HL-60 (cell line): ENCODE data around the gene KCND2.

ENCODE experiments used
- DNase-seq, 2 experiments: peaks; one replicate each; pipeline ENCODE4 v3.0.0-alpha.2; 2010 to 2020; ENCODE audit warnings: low read depth in 1 of 2, low spot score in 1 of 2
- H3K27ac ChIP-seq: fragments of 250-450 bp; sonication (Bioruptor Pico); replicated peaks from 2 replicates; pipeline ENCODE4 v1.5.1; 2020; ENCODE audit warnings: mild to moderate bottlenecking, moderate library complexity
- H3K27me3 ChIP-seq: fragments of 250-450 bp; sonication (Bioruptor Pico); 2 replicates; pipeline ENCODE4 v1.5.1; 2021; ENCODE audit warnings: mild to moderate bottlenecking, moderate library complexity; ENCODE audit not compliant: insufficient read depth, poor library complexity, severe bottlenecking
- H3K4me3 ChIP-seq: replicated peaks from 2 replicates; pipeline ENCODE4 v1.5.1; 2011; ENCODE audit warnings: mild to moderate bottlenecking, control low read depth, low read length; ENCODE audit not compliant: insufficient read depth
- GABPA ChIP-seq: IDR thresholded peaks from 2 replicates; pipeline ENCODE4 v1.6.1; 2012; ENCODE audit warnings: low read depth
- POLR2AphosphoS5 ChIP-seq: IDR thresholded peaks from 2 replicates; pipeline ENCODE4 v1.6.1; 2012; ENCODE audit warnings: low read depth
- SPI1 ChIP-seq: IDR thresholded peaks from 2 replicates; pipeline ENCODE4 v1.6.1; 2012; ENCODE audit warnings: low read depth, mild to moderate bottlenecking, borderline replicate concordance
- TF ChIP-seq, protein P1 (sequence below): IDR thresholded peaks from one replicate; pipeline ENCODE4 v1.5.1; 2011; ENCODE audit warnings: low read length, control low read depth, inconsistent platforms; ENCODE audit not compliant: insufficient read depth
- TF ChIP-seq, protein P2 (sequence below): IDR thresholded peaks from 2 replicates; pipeline ENCODE4 v1.6.1; 2012; ENCODE audit warnings: low read depth; ENCODE audit not compliant: insufficient replicate concordance

The KCND2 gene

DNA sequence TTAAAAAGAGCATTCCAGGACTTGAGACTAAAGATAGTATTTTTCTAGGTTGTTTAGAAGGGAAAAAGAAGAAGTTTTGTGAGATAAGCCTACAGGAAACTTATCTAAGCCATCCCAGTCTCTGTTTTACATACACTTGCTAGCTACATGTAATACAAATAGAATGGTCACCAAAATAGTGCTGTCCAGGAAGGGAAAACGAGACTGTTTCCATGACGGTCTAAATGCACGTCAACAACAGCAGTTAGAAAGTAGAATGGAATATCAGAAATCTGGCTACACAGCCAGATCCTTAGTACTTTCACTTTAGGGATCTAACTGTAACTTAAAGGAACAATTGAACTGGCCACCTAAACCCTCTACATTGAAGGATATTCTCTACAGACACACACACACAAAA, 467.4 kb downstream of the KCND2 start:
- Histone ChIP-seq H3K27me3 (no peaks in the 10 kb centered on the region), H3K27ac (no peak overlapping the region), H3K4me3 (no peak overlapping the region)
- TF ChIP-seq, protein P1, sequence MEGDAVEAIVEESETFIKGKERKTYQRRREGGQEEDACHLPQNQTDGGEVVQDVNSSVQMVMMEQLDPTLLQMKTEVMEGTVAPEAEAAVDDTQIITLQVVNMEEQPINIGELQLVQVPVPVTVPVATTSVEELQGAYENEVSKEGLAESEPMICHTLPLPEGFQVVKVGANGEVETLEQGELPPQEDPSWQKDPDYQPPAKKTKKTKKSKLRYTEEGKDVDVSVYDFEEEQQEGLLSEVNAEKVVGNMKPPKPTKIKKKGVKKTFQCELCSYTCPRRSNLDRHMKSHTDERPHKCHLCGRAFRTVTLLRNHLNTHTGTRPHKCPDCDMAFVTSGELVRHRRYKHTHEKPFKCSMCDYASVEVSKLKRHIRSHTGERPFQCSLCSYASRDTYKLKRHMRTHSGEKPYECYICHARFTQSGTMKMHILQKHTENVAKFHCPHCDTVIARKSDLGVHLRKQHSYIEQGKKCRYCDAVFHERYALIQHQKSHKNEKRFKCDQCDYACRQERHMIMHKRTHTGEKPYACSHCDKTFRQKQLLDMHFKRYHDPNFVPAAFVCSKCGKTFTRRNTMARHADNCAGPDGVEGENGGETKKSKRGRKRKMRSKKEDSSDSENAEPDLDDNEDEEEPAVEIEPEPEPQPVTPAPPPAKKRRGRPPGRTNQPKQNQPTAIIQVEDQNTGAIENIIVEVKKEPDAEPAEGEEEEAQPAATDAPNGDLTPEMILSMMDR = no peak
- no peak for TF ChIP-seq POLR2AphosphoS5
- TF ChIP-seq GABPA = no peak
- TF ChIP-seq, protein P2, sequence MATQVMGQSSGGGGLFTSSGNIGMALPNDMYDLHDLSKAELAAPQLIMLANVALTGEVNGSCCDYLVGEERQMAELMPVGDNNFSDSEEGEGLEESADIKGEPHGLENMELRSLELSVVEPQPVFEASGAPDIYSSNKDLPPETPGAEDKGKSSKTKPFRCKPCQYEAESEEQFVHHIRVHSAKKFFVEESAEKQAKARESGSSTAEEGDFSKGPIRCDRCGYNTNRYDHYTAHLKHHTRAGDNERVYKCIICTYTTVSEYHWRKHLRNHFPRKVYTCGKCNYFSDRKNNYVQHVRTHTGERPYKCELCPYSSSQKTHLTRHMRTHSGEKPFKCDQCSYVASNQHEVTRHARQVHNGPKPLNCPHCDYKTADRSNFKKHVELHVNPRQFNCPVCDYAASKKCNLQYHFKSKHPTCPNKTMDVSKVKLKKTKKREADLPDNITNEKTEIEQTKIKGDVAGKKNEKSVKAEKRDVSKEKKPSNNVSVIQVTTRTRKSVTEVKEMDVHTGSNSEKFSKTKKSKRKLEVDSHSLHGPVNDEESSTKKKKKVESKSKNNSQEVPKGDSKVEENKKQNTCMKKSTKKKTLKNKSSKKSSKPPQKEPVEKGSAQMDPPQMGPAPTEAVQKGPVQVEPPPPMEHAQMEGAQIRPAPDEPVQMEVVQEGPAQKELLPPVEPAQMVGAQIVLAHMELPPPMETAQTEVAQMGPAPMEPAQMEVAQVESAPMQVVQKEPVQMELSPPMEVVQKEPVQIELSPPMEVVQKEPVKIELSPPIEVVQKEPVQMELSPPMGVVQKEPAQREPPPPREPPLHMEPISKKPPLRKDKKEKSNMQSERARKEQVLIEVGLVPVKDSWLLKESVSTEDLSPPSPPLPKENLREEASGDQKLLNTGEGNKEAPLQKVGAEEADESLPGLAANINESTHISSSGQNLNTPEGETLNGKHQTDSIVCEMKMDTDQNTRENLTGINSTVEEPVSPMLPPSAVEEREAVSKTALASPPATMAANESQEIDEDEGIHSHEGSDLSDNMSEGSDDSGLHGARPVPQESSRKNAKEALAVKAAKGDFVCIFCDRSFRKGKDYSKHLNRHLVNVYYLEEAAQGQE = no peak
- no peak for TF ChIP-seq SPI1
- no peak for DNase-seq

DNA sequence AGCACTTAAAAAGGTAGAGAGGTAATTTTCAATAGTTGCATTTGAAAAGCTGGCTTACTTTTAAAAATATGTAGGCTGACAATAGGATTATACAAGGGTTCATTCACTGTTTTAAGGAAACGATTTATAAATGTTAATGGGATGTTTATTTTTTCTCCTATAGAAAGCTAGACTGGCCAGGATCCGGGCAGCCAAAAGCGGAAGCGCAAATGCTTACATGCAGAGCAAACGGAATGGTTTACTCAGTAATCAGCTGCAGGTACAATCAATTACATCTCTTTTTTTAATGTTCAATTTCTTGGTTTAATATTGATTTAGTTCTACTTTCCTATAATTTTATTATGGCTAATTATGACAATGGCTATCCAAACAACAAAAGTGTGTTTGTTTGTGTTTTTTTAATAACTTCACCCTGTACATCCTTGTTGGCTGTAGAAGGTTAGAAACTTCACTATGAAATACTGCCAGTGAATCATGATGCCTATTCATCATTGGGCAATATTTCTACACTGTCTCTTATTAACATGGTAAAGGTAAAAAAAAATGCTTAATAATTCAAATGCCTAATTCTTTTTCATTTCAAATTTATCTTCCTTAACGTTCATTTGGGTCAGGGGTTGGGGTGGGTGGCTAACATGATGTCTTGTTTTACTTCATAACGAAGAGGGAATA, 468.5 kb downstream of the KCND2 start:
- DNase-seq = no peak
- Histone ChIP-seq H3K27ac (no peak overlapping the region), H3K4me3 (no peak overlapping the region), H3K27me3 (no peaks in the 10 kb centered on the region)
- TF ChIP-seq, protein P1 = no peak
- no peak for TF ChIP-seq SPI1
- TF ChIP-seq GABPA = no peak
- no peak for TF ChIP-seq POLR2AphosphoS5
- TF ChIP-seq, protein P2 = no peak

DNA sequence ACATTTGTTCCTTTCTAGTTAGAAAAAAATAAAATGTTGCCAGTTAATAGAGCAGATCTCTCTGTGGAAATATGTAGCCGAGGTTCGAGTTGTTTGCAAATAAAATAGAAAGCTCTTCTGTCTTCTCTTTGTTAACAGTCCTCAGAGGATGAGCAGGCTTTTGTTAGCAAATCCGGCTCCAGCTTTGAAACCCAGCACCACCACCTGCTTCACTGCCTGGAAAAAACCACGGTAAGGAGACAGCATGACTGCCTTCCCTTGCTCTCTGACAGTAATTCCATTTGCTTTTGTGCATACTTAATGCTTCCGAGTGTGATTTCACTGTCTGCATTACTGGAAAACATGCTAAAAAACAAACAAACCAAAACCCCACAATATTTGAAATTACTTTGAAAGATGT, 469.4 kb downstream of the KCND2 start:
- H3K4me3 ChIP-seq = no peak overlapping the region
- TF ChIP-seq, protein P2 = no peak
- TF ChIP-seq GABPA = no peak
- no peak for TF ChIP-seq POLR2AphosphoS5
- TF ChIP-seq, protein P1 = no peak
- TF ChIP-seq SPI1 = no peak
- H3K27me3 ChIP-seq = no peaks in the 10 kb centered on the region
- no peak for DNase-seq
- H3K27ac ChIP-seq = no peak overlapping the region
